Panc1 (cell line): ENCODE data around the gene COL4A4. TPM values are rescaled to one million over a fixed set of nuclear protein-coding genes. Genes with fewer than 3 reads are reported as not detected.

Source experiments
- ATAC-seq: fragments of 200-7000 bp; cut with Tn5 transposase; 2 replicates; pipeline ENCODE4 v1.9.1; 2020; ENCODE audit warnings: mild to moderate bottlenecking, moderate library complexity
- BruUV-seq: library from RNA; stranded (reverse); fragments of 400-500 nt; replicated peaks from 2 replicates; lab custom pipeline; 2021; lab: Mats Ljungman, UMichigan
- CTCF ChIA-PET: fragments of 300-600 bp; sonication (Branson Sonifier 250); formaldehyde crosslinking; loops from one replicate; lab custom pipeline; 2022; ENCODE audit warnings: antibody characterized with exemption; lab: Charles Lee
- POLR2A ChIA-PET: fragments of 300-600 bp; sonication (Branson Sonifier 250); formaldehyde crosslinking; loops from one replicate; lab custom pipeline; 2022; ENCODE audit warnings: antibody characterized with exemption; lab: Charles Lee
- DNase-seq: peaks from one replicate; pipeline ENCODE4 v3.0.0-alpha.2; 2010; ENCODE audit warnings: low read depth, low spot score
- H3K27ac ChIP-seq: 2 replicates; pipeline ENCODE4 v1.5.1; 2011; ENCODE audit warnings: mild to moderate bottlenecking, low read length, inconsistent platforms
- H3K27me3 ChIP-seq: fragments of 200-500 bp; sonication (Bioruptor generic); 2 replicates; pipeline ENCODE4 v1.6.0; 2014; ENCODE audit warnings: low read length, inconsistent platforms; ENCODE audit not compliant: control insufficient read depth, insufficient read depth
- H3K36me3 ChIP-seq: fragments of 200-500 bp; sonication (Bioruptor generic); 2 replicates; pipeline ENCODE4 v1.5.1; 2014; ENCODE audit warnings: inconsistent platforms, mild to moderate bottlenecking, low read length, moderate library complexity; ENCODE audit not compliant: control insufficient read depth, insufficient read depth
- H3K4me1 ChIP-seq: 2 replicates; pipeline ENCODE4 v1.5.1; 2011; ENCODE audit warnings: inconsistent platforms, mild to moderate bottlenecking, low read length, moderate library complexity; ENCODE audit not compliant: control insufficient read depth, insufficient read depth
- H3K4me3 ChIP-seq, 2 experiments: 2 replicates each; pipeline ENCODE4 v1.5.1; 2011 to 2012; ENCODE audit warnings: low read depth in 2 of 2, low read length in 2 of 2, mild to moderate bottlenecking in 2 of 2, inconsistent platforms in 1 of 2, moderate library complexity in 1 of 2
- H3K9me3 ChIP-seq: fragments of 200-500 bp; sonication (Bioruptor generic); 2 replicates; pipeline ENCODE4 v1.5.1; 2014; ENCODE audit warnings: low read depth, mild to moderate bottlenecking, inconsistent platforms, low read length, moderate library complexity; ENCODE audit not compliant: control insufficient read depth, insufficient read depth
- POLR2AphosphoS5 ChIP-seq: IDR thresholded peaks from 2 replicates; pipeline ENCODE4 v1.6.1; 2012; ENCODE audit warnings: mild to moderate bottlenecking, low read depth, low read length, moderate library complexity
- SIN3A ChIP-seq: IDR thresholded peaks from 2 replicates; pipeline ENCODE4 v1.6.1; 2012; ENCODE audit warnings: low read depth, mild to moderate bottlenecking, low read length, moderate library complexity, borderline replicate concordance; ENCODE audit not compliant: insufficient read depth
- TCF7L2 ChIP-seq: IDR thresholded peaks from 2 replicates; pipeline ENCODE4 v1.6.1; 2011; ENCODE audit warnings: mild to moderate bottlenecking, low read depth, low read length, inconsistent platforms
- in situ Hi-C: cut with HindIII; loops from 2 replicates; pipeline ENCODE4 v1.10.0; 2016; ENCODE audit warnings: low sequenced_read_pairs, low pct_unique_long_range_greater_than_20kb
- intact Hi-C: fragments of 100-400 bp; cut with micrococcal nuclease; formaldehyde crosslinking; loops from one replicate; pipeline ENCODE4 v1.10.0; 2022; ENCODE audit not compliant: unreplicated experiment
- total RNA-seq: library from RNA; stranded (reverse); gene quantifications from one replicate; pipeline ENCODE4 v1.2.1, GENCODE V29; 2021; ENCODE audit not compliant: unreplicated experiment
- TF ChIP-seq, protein P1 (sequence below), 2 experiments: IDR thresholded peaks; 2 replicates each; pipeline ENCODE4 v1.6.1; 2011 to 2012; ENCODE audit warnings: low read depth in 2 of 2, control low read depth in 1 of 2, low read length in 1 of 2, mild to moderate bottlenecking in 1 of 2, moderate library complexity in 1 of 2; ENCODE audit not compliant: insufficient read depth in 1 of 2
- TF ChIP-seq, protein P2 (sequence below): fragments of 450-650 bp; IDR thresholded peaks from 2 replicates; pipeline ENCODE4 v1.5.1; 2017; ENCODE audit warnings: mild to moderate bottlenecking

The COL4A4 gene
- total RNA-seq, 1 experiment from 2014 or later, result 0.13 TPM

DNA sequence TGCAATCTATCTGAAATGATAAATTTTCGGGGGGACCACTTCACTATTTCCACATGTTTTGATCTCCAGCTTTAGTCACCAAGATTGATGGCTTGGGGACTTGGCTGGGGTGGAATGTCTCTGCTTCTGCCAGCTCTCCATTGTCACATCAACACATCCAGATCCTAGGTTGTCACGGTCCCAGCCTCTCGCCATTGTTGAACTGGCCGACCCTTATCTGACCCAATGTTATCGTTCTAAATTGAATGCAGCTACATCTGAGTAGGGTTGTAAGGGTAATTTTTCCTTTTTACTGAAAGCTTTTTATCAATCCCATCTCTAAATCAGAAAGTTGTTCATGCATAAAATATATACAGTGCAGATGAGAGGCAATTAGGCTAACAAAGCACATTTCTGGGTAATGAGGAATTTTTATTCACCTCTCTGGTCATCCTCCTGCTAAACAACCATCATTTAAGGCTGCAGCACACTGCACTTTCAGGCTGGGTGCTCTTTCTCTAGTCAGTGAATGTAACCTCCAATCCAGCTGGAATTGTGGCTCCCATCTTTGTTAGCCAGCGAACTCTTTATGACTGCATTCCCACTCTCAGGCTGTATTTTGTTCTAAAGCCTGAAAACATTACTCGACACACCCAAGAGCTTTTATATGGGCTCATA, 128.2 kb downstream of the COL4A4 start:
- no peaks in the 10 kb centered on the region for H3K4me1 ChIP-seq
- in situ Hi-C loops (no loop called here), intact Hi-C loops (no loop called here)
- H3K4me3 ChIP-seq, result no peak overlapping the region
- TF ChIP-seq, protein P1, sequence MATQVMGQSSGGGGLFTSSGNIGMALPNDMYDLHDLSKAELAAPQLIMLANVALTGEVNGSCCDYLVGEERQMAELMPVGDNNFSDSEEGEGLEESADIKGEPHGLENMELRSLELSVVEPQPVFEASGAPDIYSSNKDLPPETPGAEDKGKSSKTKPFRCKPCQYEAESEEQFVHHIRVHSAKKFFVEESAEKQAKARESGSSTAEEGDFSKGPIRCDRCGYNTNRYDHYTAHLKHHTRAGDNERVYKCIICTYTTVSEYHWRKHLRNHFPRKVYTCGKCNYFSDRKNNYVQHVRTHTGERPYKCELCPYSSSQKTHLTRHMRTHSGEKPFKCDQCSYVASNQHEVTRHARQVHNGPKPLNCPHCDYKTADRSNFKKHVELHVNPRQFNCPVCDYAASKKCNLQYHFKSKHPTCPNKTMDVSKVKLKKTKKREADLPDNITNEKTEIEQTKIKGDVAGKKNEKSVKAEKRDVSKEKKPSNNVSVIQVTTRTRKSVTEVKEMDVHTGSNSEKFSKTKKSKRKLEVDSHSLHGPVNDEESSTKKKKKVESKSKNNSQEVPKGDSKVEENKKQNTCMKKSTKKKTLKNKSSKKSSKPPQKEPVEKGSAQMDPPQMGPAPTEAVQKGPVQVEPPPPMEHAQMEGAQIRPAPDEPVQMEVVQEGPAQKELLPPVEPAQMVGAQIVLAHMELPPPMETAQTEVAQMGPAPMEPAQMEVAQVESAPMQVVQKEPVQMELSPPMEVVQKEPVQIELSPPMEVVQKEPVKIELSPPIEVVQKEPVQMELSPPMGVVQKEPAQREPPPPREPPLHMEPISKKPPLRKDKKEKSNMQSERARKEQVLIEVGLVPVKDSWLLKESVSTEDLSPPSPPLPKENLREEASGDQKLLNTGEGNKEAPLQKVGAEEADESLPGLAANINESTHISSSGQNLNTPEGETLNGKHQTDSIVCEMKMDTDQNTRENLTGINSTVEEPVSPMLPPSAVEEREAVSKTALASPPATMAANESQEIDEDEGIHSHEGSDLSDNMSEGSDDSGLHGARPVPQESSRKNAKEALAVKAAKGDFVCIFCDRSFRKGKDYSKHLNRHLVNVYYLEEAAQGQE (IDR thresholded peaks at IDR 0.05; ENCODE audit: insufficient read depth in 1 of 2, low read depth in 2 of 2, low read length in 1 of 2), result no peak
- no peak for TF ChIP-seq SIN3A
- TF ChIP-seq TCF7L2, result no peak
- no peak for TF ChIP-seq POLR2AphosphoS5
- TF ChIP-seq, protein P2, sequence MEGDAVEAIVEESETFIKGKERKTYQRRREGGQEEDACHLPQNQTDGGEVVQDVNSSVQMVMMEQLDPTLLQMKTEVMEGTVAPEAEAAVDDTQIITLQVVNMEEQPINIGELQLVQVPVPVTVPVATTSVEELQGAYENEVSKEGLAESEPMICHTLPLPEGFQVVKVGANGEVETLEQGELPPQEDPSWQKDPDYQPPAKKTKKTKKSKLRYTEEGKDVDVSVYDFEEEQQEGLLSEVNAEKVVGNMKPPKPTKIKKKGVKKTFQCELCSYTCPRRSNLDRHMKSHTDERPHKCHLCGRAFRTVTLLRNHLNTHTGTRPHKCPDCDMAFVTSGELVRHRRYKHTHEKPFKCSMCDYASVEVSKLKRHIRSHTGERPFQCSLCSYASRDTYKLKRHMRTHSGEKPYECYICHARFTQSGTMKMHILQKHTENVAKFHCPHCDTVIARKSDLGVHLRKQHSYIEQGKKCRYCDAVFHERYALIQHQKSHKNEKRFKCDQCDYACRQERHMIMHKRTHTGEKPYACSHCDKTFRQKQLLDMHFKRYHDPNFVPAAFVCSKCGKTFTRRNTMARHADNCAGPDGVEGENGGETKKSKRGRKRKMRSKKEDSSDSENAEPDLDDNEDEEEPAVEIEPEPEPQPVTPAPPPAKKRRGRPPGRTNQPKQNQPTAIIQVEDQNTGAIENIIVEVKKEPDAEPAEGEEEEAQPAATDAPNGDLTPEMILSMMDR, result no peak
- H3K27me3 ChIP-seq, result no peaks in the 10 kb centered on the region
- no peaks in the 10 kb centered on the region for H3K9me3 ChIP-seq
- ChIA-PET CTCF (no interaction called here), POLR2A (no interaction called here)
- no peak for ATAC-seq
- no peaks in the 10 kb centered on the region for H3K36me3 ChIP-seq
- BruUV-seq, result no TSS peak
- no peak overlapping the region for H3K27ac ChIP-seq
- no peak for DNase-seq

DNA sequence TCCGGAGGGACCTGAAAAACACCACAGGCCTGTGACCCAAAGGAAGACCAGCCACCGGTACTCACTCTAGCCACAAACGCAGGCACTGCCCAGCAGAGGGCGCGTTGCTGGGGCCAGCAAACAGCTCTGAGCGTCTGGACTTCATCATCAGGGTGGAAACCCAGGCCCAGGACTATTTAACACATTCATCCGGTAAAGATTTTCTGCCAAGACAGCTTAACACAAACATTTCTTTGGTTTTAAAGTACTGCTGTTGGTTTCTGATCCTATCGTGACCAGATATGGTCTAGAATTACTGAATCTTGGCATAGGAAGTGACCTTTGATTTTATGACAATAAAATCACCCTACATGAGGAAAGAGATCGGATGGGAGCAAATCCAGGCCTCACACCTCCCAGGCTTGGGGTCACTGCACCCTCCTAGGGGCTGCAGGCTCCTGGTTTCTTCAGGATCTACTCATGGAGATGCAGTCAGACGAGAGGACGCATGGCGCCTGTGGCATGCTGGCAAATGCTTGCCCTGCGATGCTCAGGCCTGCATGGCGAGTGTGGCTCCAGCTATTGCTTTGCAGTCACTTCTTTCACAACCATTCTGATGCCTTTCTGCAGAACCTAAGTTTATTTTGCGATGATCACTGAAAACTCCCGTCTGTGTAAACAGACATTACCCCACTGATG, 130.4 kb downstream of the COL4A4 start:
- POLR2A ChIA-PET, result no interaction called here
- TF ChIP-seq TCF7L2 (no peak), POLR2AphosphoS5 (no peak)
- TF ChIP-seq, protein P2, result peak; percentile 90
- TF ChIP-seq, protein P1 (IDR thresholded peaks at IDR 0.05; ENCODE audit: insufficient read depth in 1 of 2, low read depth in 2 of 2, low read length in 1 of 2), result no peak
- Histone ChIP-seq H3K4me1 (no peaks in the 10 kb centered on the region), H3K36me3 (no peaks in the 10 kb centered on the region), H3K4me3 (no peak overlapping the region), H3K27ac (no peak overlapping the region), H3K27me3 (no peaks in the 10 kb centered on the region), H3K9me3 (no peaks in the 10 kb centered on the region)
- DNase-seq, result peak; percentile 13
- CTCF ChIA-PET, result no interaction called here
- ATAC-seq, result peak; percentile 72
- BruUV-seq, result no TSS peak
- in situ Hi-C loops (no loop called here), intact Hi-C loops (loop anchor here (1.0 kb wide), 1 partner anchor 74 kb away; no protein-coding TSS in a partner anchor)
